Activated CD4-positive, alpha-beta T cell treated with anti-CD3 and anti-CD28 coated beads, Interleukin-2, amount 50 U/mL, for 24 hours (primary cell): ENCODE data around the gene JAML.

Experiments used
- DNase-seq, 2 donors: peaks; one replicate each; pipeline ENCODE4 v3.0.0-alpha.2; 2020; ENCODE audit warnings: low read depth in 1 of 2, low spot score in 1 of 2

JAML gene

DNA sequence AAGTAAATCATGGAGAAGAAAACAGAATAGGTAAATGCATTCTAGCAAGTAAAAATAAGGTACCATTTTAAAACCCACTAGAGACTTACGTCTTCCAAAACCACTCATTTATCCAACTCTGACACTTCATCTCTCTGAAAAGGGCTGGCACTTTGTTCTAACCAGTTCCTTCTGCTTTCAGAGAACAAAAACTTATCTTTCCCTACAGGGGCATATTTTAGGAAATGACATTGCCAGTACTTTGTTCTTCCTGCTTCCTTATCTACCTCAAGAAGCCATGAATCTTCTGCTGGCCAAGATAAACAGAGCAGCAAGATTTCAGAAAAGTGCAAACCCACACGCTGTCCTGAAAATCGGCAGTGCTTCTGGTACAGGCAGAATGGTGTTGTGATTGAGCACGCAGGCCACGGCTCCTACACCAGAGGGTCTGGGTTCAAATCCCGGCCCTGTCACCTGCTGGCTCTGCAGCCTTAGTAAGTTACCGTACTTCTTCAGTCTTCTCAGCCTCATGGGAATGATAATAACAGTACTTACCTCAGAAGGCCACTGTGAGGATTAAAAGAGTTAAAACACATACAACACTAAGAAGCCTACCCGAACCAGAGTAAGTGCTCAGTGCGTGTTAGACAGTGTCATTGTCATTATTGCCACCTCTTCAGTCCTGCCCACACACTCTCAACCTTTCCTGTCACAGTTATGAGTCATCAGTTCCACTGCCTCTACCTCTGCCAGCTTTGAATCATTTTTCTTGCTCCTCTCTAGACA, 16.4 kb upstream of the JAML start:
- DNase-seq, result peak in 1 of 2 donors; percentile 84

DNA sequence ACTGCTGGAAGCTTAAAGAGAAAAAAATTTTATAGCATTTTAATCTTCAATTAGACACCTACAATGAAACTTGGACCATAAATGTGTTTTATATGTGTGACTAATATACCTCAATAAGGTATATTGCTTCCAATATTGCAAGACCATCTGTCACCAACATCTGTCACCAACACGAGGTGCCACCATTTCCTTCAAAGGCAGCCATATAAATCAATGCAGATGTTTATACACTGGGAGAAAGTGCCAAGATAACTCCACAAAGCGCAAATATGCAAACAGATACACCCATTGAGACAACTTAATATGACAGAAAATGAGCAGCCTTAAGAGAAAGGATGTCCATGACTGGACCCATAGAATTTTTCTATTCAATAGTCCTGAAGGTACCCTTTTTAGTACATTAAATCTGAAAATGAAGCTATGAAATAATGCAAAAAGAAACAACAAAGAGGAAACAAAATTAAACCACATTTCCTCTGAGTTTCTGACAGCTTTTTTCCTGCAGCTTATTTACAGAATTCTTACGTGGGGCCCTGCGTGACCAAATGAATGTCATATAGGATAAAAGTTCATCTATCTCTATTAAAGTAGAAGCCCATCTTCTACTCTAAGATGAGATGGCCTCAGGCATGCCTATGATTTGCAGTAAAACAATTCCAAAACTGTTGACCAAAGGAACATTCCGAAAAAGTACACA, 14.8 kb upstream of the JAML start:
- no peak for DNase-seq

DNA sequence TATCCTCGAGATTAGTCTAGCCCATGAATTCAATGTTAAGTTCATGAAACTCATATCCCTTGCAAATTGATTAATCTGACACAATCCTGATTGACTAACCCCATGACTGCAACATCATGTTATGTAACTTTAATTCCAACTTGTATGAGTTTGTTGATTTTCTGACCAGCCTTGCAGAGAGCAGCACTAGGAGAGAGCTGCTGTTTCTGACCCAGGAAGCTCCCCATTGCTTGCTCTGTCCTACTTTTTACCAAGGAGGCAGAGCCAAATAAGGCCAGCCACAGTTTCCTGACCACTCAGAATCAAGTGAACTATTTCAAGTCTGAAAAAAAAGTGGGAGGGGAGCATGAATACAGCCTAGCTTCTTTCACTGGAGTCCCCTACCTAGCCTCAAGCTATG, 14.1 kb upstream of the JAML start:
- DNase-seq, result no peak

DNA sequence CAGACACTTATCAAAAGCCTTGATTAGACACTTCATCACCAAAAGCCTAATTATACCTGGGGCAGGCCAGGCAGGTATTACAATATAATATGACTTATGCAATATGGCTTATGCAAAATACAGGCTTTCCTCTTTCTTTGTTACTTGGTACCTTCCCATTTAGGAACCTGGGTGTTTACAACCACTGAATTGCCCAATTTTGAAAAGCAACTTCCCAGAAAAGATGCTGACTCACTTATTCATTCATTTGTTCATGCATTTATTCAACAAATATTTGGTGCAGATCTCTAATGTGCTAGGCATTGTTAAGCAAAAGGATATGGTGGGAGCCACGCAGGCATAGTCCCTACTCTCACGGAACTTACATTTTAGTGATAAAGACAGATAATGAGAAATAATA, 13.6 kb upstream of the JAML start:
- DNase-seq, result no peak

DNA sequence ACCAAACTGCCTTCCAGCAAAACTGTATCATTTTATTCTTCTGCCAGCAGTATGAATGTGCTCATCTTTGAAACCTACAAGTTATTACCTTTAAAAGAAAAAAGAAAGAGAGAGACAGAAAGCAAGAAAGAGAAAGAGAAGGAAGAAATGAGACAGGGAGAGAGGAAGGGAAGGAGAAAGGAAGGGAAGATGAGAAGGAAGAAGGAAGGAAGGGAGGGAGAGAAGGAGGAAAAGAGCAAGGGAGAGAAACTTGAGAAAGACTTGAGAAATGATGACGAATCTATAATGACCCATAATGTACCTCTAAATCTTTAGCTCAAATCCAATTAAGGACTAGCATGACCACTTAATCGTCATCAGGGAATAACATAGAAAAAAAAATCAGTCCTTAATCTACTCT, 11.4 kb upstream of the JAML start:
- DNase-seq, result no peak

DNA sequence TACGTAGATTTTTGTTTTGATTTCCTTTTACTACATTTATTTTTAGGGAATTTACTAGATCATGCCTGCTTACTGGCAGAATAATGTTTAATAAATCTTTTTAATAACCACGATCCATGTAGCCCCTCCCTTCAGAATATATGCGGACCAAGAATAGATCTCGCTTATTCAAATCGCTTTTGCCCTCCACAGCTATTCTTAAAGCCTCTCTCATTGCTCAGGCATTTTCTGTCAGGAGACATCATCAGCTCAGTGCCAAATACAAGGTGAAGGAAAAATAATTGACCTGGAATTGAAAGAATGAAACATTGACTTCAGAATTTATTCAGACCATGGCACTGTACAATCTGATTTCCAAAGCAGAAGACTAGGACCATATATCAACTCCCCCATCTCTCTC, 10.0 kb upstream of the JAML start:
- no peak for DNase-seq

DNA sequence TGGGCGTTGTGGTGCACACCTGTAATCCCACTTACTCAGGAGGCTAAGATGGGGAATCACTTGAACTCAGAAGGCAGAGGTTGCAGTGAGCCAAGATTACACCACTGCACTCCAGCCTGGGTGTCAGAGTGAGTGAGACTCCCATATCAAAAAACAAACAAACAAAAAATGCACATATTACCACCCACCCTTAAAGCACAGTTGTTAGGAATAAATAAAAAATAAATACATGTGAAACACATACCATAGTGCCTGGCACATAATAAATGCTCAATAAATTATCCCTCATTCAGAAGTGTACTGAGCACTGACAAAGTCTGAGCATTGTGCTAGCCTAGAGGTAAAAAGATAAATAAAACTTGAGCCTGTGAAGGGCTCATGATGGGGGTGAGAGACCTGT, 9.0 kb upstream of the JAML start:
- no peak for DNase-seq

DNA sequence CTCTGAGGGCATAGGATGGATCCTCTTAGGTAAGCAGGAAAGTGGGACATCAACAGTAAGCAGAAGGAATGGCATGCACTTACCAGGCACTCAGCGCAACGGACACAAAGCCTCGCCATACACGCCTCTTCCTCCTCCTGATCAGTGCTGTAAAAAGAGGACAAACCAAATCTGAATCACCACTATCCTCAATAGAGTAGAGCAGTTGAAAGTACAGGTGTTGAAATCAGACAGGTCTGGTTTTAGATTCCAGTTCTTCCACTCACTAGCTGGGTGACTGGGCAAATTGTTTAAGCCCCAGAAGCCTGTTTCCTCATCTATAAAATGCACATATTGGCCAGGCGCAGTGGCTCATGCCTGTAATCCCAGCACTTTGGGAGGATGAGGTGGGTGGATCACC, 8.6 kb upstream of the JAML start:
- no peak for DNase-seq

DNA sequence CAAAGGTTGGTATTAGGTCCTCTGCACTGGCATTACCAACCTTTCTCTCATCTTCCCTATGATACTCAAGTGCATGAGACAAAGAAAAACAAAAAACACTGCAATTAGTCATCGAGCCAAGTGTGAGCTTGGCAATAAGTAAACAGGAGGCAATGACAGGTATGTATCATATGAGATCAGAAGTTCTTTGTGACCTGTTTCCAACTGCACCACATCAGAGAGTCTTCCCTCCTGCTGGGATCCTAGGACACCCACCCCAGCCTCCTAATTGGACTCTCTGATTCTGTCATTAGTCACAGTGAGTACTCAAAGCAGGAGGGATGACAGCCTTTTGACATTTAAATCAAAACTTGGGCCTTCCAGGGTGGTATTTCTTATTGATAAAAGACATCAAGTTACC, 7.8 kb upstream of the JAML start:
- peak in 1 of 2 donors; percentile 69 for DNase-seq

DNA sequence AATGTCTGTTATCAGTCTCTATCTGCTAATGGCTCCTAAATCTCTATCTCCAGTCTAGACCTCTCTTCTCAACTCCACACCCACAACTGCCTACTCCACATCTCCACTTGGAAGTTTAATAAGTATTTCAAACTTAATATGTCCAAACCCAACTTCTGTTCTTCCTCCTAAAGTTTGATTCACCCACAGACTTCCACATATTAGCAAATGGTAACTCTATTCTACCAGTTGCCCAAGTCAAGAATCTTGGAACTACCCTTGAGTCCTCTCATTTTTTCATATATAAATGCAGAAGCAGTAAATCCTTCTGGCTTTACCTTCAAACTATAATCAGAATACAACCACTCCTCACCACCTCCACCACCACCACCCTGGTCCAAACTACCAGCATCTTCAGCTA, 6.7 kb upstream of the JAML start:
- no peak for DNase-seq

DNA sequence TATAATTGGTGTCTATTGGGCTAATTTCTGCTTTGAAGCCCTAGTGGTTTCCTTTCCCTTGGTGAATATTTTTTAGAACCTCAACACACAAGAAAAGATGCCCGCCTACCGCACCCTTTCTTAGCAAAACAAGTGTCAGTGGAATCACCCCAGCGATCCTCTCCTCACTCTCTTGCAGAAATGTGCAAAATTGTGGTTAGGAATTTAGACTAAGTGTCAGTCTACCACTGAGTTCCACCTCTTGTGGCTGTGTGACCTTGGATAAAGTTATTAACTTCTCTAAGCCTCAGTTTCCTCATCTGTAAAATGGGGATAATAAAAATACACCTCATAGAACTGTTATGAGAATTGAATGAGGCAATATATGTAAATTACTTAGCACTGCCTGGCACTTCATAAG, 5.3 kb upstream of the JAML start:
- no peak for DNase-seq

DNA sequence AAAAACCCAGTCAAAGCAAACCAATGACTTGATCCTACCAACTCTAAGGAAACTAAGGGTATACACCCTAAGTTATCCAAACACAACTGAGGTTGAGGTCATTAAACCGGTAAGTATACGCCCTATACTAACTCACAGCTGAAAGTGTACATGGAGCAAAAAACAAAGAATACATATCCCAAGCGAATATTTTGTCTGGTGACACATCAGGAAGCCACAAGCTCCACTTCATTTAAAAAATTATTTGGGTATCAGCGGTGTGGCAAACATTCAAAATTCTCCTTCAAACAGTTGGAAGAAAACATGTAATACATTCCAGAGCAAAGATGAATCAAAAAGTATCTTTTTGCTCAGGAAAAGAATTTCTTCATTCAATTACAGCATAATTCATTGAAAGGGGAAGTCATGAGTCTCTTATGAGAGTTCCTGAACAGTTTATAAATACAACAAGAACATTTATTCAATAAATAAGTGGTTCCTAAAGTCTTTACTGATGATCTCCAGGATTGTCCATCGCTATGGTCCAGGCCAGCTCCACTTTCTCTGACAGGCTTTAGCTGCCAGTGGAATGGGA, 4.5 kb upstream of the JAML start:
- DNase-seq, result no peak

DNA sequence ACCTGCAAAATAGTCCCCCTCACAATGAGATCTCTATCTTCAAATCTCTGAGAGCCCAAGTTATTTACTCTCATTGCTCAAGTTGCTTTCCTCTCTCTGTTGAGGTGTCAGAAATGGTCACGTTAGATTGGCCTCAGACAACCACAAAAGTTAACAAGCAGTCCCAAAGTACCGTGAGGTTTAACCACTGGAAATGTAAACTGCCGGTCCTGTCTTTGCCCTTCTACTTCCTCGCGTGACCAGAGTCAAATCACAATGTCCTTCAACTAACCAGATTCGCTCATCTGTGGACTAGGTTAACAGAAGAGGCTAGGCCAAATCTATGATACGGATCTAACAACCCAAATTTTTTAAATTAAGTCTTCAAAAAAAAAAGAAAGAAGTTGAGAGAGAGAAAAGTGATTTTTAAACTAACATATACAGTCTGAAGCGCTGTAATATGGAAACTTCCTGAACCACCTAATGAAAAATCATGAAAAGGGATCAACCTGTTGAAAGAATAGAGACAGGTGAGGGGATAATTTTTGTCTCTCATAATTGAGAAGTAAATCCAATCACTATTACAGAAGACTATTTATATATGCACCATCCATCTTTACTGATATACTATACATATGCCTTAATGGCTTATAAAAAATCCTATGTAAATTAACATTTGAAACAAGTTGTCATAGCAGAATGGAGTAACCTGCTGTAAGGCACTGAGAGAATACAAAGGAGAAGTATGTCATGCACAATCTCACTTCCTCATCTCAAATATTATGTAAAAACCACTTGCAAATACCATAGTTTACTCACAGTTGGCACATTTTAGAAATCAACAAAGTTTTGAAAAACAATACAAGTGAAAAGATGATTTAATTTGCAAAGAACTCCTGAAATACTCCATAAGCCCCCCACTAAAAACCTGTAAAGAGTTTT, 3.3 kb upstream of the JAML start:
- no peak for DNase-seq

DNA sequence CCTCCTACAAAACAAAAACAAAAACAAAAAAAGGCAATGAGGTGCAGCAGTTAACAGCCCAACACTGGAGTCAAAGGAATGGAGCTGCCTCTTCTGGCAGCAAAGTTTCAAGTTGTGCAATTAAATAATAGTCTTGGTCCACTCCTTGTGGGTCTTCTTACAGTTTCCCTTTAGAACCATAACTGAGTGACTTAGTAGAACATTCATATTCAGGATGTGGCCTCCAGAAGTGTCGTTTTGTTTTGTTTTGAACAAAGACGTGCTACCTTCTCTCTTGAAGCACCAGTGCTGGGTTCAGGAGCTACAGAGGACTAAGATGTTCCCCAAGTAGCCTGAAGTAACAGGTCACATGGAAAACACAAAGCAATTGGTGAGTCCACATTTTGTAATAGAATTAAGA, 2.0 kb upstream of the JAML start:
- no peak for DNase-seq

DNA sequence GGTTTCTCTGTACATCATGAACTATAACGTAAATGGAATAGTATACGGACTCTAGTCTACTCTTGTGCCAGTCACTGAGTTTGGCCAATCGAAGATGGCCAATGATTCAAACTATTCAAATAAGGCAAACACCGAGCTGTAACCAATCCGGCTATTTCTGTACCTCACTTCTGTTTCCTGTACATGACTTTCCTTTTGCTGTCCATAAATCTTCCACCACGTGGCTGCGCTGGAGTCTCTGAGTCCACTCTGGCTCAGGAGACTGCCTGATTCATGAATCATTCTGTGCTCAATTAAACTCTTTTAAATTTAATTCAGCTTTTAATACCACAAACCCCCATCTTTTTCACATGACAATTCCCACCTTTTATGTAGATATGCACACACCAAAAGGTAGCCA, 1.5 kb upstream of the JAML start:
- DNase-seq, result no peak

DNA sequence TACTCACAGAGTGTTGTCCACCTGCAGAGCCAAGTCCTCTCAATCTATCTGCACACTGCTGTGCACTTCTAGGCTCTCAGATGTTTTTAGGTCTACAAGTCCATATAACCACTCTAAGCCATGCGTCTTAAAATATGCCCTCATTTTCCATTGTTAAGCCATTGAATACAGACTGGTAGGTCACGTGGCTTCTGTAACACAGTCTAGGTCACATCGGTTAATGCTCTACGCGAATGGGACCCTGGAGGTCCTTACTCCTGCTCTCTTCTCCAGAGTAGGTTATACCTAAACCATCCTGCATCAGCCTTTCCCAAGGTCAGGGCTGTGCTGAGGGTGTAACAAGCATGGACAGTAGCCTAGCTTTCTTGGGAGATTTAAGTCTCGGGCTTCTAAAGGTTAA, 819 bp downstream of the JAML start:
- DNase-seq, result peak in 1 of 2 donors; percentile 37

DNA sequence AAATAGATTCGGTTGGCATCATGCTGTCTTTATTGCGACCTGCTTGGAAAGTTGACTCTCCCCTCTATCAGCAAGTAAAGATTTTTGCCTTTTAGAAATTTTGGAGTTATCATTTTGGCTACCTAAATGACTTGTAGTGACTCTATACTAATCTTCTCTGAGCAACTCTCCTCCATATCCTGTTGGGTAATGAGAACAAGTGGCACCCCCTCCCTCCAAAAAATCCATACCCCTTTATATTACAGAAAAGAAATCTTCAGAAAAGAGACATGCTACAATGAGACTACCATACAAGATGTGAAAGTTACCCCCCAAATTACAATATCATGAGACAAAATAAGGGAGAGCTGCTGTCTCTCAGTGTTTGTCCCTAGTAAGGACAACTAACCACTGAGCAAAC, 1.2 kb downstream of the JAML start:
- DNase-seq, result no peak

DNA sequence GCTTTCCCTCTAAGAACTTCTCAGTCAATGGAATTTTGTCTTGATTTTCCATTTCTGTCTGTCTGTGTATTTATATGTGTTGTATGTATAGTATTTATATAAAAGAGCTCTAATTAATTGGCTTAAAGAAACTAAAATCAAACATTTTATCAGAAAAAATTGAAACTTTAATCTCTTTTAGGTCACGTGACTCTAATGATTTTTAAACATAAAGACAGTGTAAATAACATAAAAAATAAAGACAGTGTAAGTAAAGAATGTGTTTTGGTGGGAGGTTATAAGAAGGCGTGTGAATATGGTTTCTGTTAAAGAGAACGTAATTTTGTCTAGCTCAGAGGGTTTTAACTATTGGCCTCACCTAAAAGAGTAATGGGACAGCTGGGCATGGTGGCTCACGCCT, 2.4 kb downstream of the JAML start:
- DNase-seq, result no peak

DNA sequence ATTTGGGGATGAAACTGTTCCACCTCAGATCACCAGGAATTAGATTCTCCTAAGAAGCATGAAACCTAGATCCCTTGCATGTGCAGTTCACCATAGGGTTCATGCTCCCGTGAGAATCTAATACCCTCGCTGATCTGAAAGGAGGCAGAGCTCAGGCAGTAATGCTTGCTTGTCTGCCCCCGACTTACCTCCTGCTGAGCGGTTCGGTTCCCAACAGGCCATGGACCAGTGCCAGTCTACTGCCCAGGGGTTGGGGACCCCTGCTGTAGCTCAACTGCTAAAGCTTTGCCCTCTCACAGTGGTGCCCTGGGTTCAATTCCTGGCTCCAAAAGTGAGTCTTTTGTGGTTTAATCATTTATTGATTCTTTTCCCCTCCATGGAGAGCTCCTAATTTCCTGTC, 3.4 kb downstream of the JAML start:
- DNase-seq, result no peak

DNA sequence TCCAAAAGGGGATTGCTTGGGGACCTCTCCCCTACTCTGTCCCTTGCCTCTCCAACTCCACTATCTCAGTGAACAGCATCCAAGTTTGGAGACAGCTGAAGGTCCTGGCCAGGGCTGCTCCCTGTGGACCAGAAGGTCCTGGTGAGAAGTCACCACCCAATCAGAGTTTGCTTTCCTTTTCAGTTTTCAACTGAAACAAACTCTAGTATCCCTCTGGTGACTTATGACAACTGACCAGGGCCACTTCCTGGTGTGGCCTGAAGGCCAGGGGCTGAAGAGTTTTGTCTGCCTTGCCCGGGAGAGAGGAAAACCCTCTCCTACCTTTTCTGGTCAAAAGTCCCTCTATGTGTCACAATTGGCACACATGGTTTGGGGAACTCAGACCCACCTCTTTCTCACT, 5.1 kb downstream of the JAML start:
- no peak for DNase-seq

DNA sequence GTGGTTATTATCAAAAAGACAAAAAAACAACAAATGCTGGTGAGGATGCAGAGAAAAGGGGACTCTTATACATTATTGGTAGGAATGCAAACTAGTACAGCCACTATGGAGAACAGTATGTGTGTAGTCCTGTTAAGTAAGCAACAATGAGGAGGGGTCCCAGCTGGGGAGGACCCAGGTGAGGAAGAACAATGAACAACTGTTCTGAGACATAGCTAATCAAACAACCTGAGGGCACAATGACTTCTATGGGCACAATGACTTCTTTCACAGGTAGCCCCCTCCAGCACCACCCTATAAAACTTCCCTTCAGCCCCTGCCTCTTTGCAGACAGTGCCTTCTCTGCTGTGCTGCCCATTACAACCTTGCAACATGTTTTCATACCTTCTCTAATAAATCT, 5.6 kb downstream of the JAML start:
- no peak for DNase-seq

DNA sequence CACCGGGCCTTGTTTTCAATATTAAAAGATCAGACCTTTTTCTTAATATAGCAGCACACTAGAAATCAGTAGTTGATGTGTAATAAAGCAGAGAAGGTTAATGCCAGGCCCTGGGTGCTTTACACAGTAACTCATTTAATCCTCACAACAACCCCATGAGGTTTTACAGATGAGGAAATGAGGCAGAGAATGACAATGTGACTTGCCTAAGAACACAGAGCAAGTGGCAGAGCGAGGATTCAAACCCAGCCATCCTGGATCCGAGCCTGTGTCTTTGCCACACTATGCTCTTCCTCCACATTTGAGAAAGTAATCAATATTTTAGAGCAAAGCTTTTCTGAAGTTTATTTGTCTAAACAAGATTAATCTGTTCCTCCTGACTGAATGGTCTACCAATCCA, 7.2 kb downstream of the JAML start:
- DNase-seq, result peak in 1 of 2 donors; percentile 43
